Karpas-422 (cell line): Measurements from ENCODE around the gene RSL24D1. TPM values are rescaled to one million over a fixed set of nuclear protein-coding genes. Genes with fewer than 3 reads are reported as not detected.
"Not testable (repeated sequence)": the region's sequence is repeated elsewhere in the genome, so short reads cannot be mapped to it uniquely, and the experiment has no call there.

Experiments
- DNase-seq: peaks from one replicate; pipeline ENCODE4 v3.0.0-alpha.2; 2015
- H2AFZ ChIP-seq: fragments of 200-600 bp; sonication (generic); 2 replicates; pipeline ENCODE4 v1.6.1; 2014; ENCODE audit warnings: antibody characterized with exemption, low read length, mixed read lengths
- H3K27ac ChIP-seq: fragments of 200-600 bp; sonication (generic); 2 replicates; pipeline ENCODE4 v1.5.1; 2014; ENCODE audit warnings: mild to moderate bottlenecking, low read length, moderate library complexity
- H3K27me3 ChIP-seq: fragments of 200-600 bp; sonication (generic); 2 replicates; pipeline ENCODE4 v1.6.1; 2014; ENCODE audit warnings: low read length, mixed read lengths
- H3K36me3 ChIP-seq: fragments of 200-600 bp; sonication (generic); 2 replicates; pipeline ENCODE4 v1.6.1; 2014; ENCODE audit warnings: low read length, mixed read lengths; ENCODE audit not compliant: insufficient read depth
- H3K4me1 ChIP-seq: fragments of 200-600 bp; sonication (generic); 2 replicates; pipeline ENCODE4 v1.6.1; 2014; ENCODE audit warnings: mild to moderate bottlenecking, low read length, mixed read lengths
- H3K4me2 ChIP-seq: fragments of 200-600 bp; sonication (generic); 2 replicates; pipeline ENCODE4 v1.6.1; 2014; ENCODE audit warnings: low read length, low read depth, mild to moderate bottlenecking; ENCODE audit not compliant: poor library complexity, severe bottlenecking
- H3K4me3 ChIP-seq: fragments of 200-600 bp; sonication (generic); 2 replicates; pipeline ENCODE4 v1.5.1; 2014; ENCODE audit warnings: mild to moderate bottlenecking, antibody characterized with exemption, low read length, mixed read lengths
- H3K79me2 ChIP-seq: fragments of 200-600 bp; sonication (generic); 2 replicates; pipeline ENCODE4 v1.6.1; 2014; ENCODE audit warnings: mild to moderate bottlenecking, low read length, mixed read lengths
- H3K9ac ChIP-seq: fragments of 200-600 bp; sonication (generic); 2 replicates; pipeline ENCODE4 v1.6.0; 2014; ENCODE audit warnings: low read length
- H3K9me2 ChIP-seq: fragments of 200-600 bp; sonication (generic), shearing (Covaris generic); replicated peaks from 2 replicates; pipeline ENCODE4 v1.6.0; 2014; ENCODE audit warnings: mild to moderate bottlenecking, low read length, moderate library complexity; ENCODE audit not compliant: insufficient read depth
- H3K9me3 ChIP-seq: fragments of 300-700, 200-600 bp; sonication (generic); 2 replicates; pipeline ENCODE4 v1.6.1; 2014; ENCODE audit warnings: low read length, mixed read lengths
- H4K20me1 ChIP-seq: fragments of 200-600 bp; sonication (generic); 2 replicates; pipeline ENCODE4 v1.6.1; 2014; ENCODE audit warnings: mild to moderate bottlenecking, antibody characterized with exemption, low read length, low read depth; ENCODE audit not compliant: insufficient read depth
- total RNA-seq: library from RNA; depleted of rRNA; stranded (reverse); fragments of >200 nt; shearing (Covaris generic); gene quantifications from 2 replicates; pipeline ENCODE4 v1.2.3, GENCODE V29; 2014; ENCODE audit warnings: low replicate concordance; rRNA removed

Gene RSL24D1
- total RNA-seq, 1 experiment from 2014 or later = 235 TPM

DNA sequence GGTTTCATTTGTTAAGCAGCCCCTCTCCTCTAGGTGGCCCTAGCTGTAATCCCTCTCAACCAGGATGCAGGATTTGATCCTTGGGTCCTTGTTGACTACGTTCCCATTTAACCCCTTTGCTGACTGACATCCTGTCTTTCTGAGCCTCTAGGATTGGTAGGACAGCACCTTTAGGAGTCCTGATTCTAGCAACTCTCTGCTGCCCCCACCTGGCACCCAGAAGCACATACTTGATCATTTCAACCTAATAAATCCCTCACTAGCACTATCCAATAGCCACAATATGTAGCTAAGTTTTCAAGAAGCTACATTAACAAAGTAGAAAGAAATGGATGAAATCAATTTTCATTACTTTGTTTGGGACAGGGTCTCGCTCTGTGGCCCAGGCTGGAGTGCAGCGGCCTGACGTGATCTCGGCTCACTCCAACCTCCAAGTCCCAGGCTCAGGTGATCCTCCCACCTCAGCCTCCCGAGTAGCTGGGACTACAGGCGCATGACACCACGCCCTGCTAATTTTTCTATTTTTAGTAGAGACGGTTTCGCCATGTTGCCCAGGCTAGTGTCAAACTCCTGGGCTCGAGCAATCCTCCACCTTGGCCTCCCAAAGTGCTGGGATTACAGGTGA, 28.3 kb downstream of the RSL24D1 start:
- Histone ChIP-seq H3K4me3 (no peak overlapping the region), H3K27me3 (no peaks in the 10 kb centered on the region), H3K9me2 (no peaks in the 10 kb centered on the region), H3K27ac (no peak overlapping the region), H2AFZ (no peak overlapping the region), H3K36me3 (no peaks in the 10 kb centered on the region), H3K4me1 (no peaks in the 10 kb centered on the region), H3K9me3 (no peaks in the 10 kb centered on the region), H4K20me1 (0 out of 2 replicates have a peak, but pooled peaks cover 6% of the 10 kb centered on the region), H3K79me2 (no peaks in the 10 kb centered on the region), H3K4me2 (no peak overlapping the region), H3K9ac (no peak overlapping the region)
- DNase-seq = peak; percentile 81

DNA sequence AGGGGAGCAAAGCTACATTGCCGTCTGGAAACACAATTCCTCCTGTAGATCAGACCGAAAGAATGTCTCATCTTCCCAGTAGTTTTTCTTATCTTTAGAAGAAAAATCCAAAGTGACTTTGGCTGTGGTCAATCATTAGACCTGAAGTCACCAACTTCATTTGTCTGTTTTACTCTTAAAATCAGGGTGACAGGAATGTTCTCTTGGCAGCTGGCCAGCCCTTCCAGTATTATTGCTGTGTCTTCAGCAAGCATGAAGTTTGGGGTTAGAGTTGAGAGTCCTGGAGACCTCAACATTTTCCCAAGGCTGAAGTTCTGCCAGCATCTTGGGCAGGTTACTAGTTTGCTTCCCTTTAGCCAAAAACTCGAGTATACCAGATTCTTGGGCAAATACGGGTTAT, 32.5 kb downstream of the RSL24D1 start:
- Histone ChIP-seq H3K4me3 (no peak overlapping the region), H3K4me1 (no peaks in the 10 kb centered on the region), H3K36me3 (no peaks in the 10 kb centered on the region), H3K27me3 (no peaks in the 10 kb centered on the region), H3K9ac (no peak overlapping the region), H4K20me1 (no peaks in the 10 kb centered on the region), H2AFZ (no peak overlapping the region), H3K9me3 (no peaks in the 10 kb centered on the region), H3K27ac (no peak overlapping the region), H3K9me2 (no peaks in the 10 kb centered on the region), H3K79me2 (no peaks in the 10 kb centered on the region), H3K4me2 (no peak overlapping the region)
- DNase-seq = no peak

DNA sequence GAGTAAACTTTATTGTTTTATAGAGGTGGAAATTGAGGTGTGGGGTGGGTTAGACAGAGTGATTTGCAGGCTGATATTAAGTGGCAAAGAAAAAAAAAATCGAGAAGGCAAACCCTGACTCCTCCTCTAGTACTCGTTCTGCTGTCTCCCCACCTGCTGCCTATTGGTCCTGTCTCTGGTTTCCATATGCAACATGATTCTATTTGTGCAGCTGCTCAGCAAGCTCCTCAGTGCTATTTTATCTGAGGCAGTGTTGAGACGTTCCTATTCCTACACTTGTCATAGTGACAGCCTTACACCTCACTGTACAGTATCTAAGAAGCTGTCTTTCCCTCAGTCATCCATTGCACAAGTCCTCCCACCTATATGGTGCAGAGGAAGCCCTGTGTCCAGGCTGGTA, 45.1 kb downstream of the RSL24D1 start:
- no peak overlapping the region for H3K27ac ChIP-seq

DNA sequence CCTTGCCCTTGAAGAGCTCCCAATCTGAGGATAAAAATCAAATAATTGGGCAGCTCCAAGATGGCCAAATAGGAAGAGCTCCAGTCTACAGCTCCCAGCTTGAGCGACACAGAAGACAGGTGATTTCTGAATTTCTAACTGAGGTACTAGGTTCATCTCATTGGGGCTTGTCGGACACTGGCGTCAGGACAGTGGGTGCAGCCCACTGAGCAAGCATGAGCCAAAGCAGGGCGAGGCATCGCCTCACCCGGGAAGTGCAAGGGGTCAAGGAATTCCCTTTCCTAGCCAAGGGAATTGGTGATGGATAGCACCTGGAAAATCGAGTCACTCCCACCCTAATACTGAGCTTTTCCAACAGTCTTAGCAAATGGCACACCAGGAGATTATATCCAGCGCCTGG, 53.6 kb downstream of the RSL24D1 start:
- H4K20me1 ChIP-seq, DNase-seq: not testable (repeated sequence)

More for the DNA sequence above, 45.1 kb downstream of the RSL24D1 start:
- Histone ChIP-seq H3K9me2 (no peaks in the 10 kb centered on the region), H3K27me3 (no peaks in the 10 kb centered on the region), H3K4me2 (no peak overlapping the region), H3K9me3 (no peaks in the 10 kb centered on the region), H3K9ac (no peak overlapping the region), H3K36me3 (no peaks in the 10 kb centered on the region), H4K20me1 (no peaks in the 10 kb centered on the region), H3K4me1 (no peaks in the 10 kb centered on the region), H3K79me2 (no peaks in the 10 kb centered on the region), H2AFZ (no peak overlapping the region), H3K4me3 (no peak overlapping the region)
- no peak for DNase-seq

DNA sequence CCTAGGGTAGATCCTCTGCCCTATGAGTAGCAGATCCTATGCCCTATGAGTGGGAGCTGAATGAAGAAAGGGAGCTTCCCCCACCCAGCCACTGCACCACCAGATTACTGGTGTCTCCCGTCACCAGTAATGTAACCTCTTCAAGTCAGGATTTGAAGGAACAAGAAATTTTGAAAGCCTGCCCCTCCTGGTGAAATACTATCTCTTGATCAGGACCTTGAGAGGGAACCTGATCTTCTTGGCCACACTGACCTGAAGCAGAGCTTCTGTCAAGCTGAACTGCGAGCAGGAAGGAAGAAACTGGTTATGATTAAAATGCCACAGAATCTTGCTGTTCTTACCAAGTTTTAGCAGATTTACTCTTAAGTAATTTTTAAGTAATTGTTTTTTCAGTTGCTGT, 62.8 kb downstream of the RSL24D1 start:
- Histone ChIP-seq H3K4me1 (no peaks in the 10 kb centered on the region), H3K9me2 (no peaks in the 10 kb centered on the region), H3K27me3 (no peaks in the 10 kb centered on the region), H3K9me3 (peaks cover 17% of the 10 kb centered on the region), H3K4me3 (no peak overlapping the region), H3K36me3 (no peaks in the 10 kb centered on the region), H4K20me1 (no peaks in the 10 kb centered on the region), H3K4me2 (no peak overlapping the region), H3K9ac (no peak overlapping the region), H3K79me2 (no peaks in the 10 kb centered on the region), H2AFZ (no peak overlapping the region), H3K27ac (no peak overlapping the region)
- no peak for DNase-seq

More for the DNA sequence above, 53.6 kb downstream of the RSL24D1 start:
- H2AFZ ChIP-seq, H3K9me2 ChIP-seq, H3K79me2 ChIP-seq, H3K27me3 ChIP-seq, H3K4me3 ChIP-seq, H3K36me3 ChIP-seq, H3K4me1 ChIP-seq, H3K9me3 ChIP-seq, H3K27ac ChIP-seq, H3K9ac ChIP-seq, H3K4me2 ChIP-seq: not testable (repeated sequence)

DNA sequence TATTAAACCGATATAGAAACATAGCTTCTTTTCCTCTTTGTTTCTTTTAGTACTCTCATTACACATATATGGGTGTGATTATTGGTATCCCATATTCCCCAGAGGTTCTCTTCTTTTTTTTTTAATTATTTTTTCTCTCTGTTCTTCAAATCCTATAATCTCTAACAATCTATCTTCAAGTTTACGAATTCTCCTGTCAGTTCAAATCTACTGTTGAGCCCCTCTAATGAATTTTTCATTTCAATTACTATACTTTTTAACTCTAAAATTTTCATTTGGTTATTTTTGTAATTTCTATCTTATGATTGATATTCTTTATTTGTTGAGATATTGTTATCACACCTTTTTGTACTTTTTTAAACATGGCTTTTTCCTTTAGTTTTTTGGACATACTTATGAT, 64.1 kb downstream of the RSL24D1 start:
- H3K9me2 ChIP-seq = no peaks in the 10 kb centered on the region
- peaks cover 17% of the 10 kb centered on the region for H3K9me3 ChIP-seq
- no peaks in the 10 kb centered on the region for H4K20me1 ChIP-seq
- no peak overlapping the region for H3K27ac ChIP-seq
- no peak overlapping the region for H3K4me2 ChIP-seq
- H3K36me3 ChIP-seq = no peaks in the 10 kb centered on the region
- DNase-seq = no peak
- H3K4me1 ChIP-seq = no peaks in the 10 kb centered on the region
- H3K79me2 ChIP-seq = no peaks in the 10 kb centered on the region
- no peaks in the 10 kb centered on the region for H3K27me3 ChIP-seq
- no peak overlapping the region for H3K4me3 ChIP-seq
- H3K9ac ChIP-seq = no peak overlapping the region
- no peak overlapping the region for H2AFZ ChIP-seq

Other genes with a start within 250 kb of the RSL24D1 start
- gene RAB27A, start 92.9 kb upstream of the RSL24D1 start, total RNA-seq = 1.3 and 4.7 TPM in 2 replicates
- 17.1 and 18.2 TPM in 2 replicates for gene PIGBOS1, start 122.2 kb upstream of the RSL24D1 start, total RNA-seq
- 15.6 and 46.6 TPM in 2 replicates for gene PIGB, start 122.3 kb upstream of the RSL24D1 start, total RNA-seq
- 51.9 and 68.3 TPM in 2 replicates for gene CCPG1, start 211.4 kb upstream of the RSL24D1 start, total RNA-seq
- 6.9 and 12.4 TPM in 2 replicates for gene PIERCE2, start 211.6 kb upstream of the RSL24D1 start, total RNA-seq